Activated CD4-positive, alpha-beta T cell treated with anti-CD3 and anti-CD28 coated beads, Interleukin-2, amount 50 U/mL, for 48 hours (primary cell): Measurements from ENCODE around the gene MAN2A1.
"Not testable (repeated sequence)": the region's sequence is repeated elsewhere in the genome, so short reads cannot be mapped to it uniquely, and the experiment has no call there.

Experiments
- DNase-seq, 2 experiments: peaks; one replicate each; pipeline ENCODE4 v3.0.0-alpha.2; 2020

MAN2A1 gene

DNA sequence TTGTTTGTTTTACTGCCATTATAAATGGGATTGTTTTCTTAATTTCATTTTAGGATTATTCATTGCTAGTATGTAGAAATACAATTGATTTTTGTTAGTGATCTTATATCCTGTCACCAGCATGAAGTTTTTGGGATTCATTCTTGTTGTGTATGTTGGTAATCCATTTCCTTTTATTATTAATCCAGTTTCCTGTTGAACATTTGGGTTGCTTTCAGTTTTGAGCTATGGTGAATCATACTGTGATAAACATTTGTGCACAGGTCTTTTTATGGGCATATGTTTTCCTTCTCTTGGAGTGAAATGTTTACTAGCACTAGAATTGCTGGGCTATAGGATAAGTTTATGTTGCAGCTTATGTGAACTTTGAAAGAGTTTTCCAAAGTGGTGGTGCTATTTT lies 69.6 kb downstream of the MAN2A1 start:
- DNase-seq = no peak

DNA sequence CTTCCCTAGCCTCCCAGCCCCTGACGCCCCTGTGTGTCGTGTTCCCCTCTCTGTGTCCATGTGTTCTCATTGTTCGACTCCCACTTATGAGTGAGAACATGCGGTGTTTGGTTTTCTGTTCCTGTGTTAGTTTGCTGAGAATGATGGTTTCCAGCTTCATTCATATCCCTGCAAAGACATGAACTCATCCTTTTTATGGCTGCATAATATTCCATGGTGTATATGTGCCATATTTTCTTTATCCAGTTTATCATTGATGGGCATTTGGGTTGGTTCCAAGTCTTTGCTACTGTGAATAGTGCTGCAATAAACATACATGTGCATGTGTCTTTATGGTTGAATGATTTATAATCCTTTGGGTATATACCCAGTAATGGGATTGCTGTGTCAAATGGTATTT lies 70.4 kb downstream of the MAN2A1 start:
- DNase-seq = not testable (repeated sequence)

DNA sequence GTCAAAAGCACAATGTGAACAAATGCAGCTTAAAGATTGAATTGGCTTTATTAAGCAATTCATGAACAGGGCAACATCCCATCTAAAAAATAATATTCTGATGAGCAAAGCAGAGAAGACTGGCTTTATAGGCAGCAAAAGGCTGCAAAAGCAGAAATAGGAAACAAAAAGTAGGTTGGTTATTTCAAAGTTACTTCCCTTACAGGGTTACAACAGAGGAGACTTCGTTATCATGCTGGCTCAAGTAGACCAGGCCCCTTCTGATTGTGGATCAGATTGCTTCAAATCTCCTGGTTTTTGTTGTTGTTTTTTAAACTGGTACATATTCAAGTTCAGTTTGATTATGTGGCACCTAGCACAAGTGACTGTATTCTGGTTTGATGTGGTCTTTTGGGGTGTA lies 73.1 kb downstream of the MAN2A1 start:
- no peak for DNase-seq

DNA sequence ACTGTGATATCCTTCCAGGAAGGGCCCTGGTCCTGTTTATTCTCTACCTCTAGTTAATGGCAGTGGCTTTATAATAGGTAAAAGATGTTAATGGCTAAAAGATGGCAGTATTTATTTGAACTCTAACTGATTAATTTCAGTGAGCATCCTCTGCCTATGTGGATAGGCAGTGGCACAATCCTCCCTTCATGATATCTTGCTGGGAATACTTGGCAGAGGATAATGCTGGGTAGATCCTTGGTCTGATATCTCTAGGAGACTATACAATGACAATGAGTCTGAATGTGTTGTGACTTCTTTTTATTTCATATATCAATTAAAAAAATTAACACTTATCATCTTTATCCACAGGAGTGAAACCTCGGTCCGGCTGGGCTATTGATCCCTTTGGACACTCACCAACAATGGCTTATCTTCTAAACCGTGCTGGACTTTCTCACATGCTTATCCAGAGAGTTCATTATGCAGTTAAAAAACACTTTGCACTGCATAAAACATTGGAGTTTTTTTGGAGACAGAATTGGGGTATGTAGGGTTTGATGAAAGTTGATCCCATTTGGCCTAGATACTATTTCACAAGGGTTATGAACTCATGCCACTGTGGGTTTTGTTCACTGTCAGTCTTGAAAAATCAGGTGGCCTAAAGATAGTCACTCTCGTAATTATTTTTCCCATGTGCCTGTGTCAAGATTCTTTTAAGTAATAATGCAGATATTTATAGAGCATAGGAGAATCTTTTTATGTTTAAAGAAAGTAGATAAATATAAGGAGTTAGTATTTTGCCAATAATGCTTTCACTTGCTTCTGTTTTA lies 77.7 kb downstream of the MAN2A1 start:
- DNase-seq = no peak

DNA sequence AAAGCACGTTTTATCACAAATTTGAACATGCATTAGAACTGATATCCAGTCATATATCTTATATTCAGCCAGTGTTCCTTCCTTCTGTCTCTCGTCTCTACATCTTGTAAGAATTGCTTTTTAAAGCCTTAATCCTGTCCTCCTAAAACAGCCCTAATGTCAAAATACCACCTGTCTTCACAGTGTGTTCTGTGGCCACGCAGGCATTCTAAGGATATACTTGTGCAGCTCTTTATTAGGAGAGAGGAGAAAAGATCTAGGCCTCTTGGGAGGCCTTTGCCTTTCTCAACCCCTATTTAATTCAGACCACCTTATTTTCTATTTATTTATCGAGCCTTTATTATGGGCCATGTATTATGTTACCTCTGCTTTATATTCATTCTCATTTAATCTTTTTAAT lies 78.3 kb downstream of the MAN2A1 start:
- DNase-seq = no peak

DNA sequence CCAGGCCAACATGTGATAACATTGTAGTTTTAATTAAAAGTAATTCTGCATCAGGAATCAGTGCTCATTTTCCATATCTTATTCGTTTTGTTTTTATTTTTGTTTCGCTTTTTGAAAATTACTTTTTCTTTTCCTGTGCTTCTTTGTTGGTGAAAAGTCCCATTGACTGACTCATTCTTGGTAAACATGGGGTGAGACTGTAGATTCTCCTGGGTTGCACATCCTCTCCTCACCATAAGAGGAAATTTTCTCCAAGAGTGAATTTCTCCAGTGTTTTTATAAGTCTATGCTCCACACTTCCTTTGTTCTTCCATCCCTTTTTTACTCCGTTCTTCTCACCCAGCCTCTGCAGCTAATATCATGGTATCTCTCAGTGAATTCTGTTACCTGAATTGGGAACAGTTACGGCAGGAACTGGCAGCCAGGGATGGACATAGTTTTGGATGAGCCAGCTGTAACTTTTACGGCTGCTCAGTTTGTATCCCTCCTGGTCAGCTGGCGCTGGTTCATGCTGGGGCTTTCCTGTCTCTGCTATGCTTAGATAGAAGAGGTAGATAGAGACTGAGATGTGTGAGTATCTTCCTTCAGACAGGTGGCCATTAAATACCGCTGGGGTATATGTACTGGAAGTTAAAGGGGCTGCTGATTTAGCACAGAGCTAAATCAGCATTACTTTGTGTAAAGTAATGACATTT lies 80.0 kb downstream of the MAN2A1 start:
- DNase-seq = no peak

DNA sequence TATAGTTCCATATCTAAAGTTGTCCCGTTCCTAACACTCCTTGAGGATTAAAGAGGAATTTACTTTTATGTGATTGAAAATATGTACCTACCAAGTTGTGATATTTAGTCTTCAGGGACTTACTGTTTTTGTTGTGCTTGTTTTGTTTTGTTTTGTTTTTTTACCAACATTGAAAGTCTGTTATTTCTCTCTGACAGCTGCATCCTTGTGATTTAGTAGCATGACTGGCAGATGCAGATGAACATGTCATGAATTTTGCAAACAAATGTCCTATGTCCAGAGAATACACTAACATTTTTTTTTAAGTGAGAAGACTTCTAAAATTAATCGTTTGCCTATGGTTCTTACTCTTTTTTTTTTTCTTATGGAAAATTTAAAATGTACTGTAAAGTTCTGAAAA lies 85.4 kb downstream of the MAN2A1 start:
- no peak for DNase-seq

DNA sequence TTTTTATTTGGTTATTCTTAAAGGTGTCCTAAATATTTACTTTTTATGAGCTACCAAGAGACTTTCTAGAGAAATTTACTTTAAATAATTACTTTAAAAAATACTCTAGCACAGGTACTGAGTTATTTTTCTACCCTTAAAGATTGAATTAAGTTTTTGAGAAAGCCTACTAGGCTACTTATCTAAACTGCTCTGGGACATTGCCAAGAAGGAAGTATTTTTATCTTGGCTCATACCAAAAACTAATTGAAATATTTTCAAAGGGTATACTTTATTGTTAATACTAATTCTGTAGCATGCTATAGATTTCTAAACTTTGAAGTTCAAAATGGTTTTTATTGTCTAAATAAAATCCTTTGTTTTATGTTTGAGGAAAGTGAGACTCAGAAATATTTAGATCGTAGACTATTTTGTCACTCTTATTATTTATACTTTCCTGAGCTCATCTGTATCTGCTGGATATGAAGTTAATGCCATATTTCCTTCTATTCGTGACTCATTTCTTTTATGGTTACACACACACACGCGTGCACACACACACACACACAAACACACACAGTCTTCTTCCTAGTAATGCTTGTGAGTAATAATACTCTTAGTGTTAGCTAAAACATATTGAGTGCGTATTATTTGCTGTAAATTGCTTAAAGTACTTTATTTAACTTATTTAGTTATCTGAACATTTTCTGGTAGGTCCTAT lies 89.5 kb downstream of the MAN2A1 start:
- DNase-seq = no peak

DNA sequence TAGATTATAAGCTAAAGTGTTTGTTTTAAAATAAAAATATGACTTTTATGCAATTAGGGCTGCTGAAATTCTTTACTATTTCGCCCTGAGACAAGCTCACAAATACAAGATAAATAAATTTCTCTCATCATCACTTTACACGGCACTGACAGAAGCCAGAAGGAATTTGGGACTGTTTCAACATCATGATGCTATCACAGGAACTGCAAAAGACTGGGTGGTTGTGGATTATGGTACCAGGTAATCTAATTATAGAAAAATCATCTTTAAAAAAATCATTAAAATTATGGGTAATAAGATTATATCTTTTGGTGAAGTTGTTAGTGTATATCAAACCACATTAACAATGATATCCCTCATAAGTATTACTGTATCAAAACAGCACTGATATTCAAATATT lies 95.0 kb downstream of the MAN2A1 start:
- DNase-seq = no peak

DNA sequence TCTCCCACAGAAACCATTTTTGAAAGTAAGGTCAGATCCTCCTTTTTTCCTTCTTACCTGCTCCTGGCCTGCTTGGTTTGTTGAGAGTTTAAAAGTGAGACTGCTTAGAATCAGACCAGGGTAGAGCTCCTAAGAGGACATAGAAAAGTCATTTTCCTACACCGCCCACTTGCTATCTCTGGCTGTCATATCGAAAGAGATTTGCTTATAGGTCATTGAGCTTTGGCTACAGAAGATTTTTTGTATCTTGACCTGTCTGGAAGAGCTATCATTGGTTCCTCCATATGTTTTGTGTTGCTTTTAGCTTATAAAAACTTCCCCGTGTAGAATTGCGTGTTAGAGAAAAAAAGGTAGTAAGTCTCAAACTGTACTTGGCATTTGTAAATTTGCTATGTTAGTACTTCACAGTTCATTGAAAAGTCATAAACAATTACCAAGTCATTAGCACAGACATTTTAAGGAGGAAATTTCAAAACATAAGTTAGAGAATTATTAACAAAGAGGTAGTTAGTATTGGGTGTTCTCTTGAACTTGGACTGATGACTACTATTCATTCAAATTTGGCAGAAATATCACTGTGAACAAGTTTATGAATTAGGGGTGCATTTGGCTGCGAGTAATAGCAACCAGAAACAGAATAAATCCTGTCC lies 96.6 kb downstream of the MAN2A1 start:
- DNase-seq = no peak

DNA sequence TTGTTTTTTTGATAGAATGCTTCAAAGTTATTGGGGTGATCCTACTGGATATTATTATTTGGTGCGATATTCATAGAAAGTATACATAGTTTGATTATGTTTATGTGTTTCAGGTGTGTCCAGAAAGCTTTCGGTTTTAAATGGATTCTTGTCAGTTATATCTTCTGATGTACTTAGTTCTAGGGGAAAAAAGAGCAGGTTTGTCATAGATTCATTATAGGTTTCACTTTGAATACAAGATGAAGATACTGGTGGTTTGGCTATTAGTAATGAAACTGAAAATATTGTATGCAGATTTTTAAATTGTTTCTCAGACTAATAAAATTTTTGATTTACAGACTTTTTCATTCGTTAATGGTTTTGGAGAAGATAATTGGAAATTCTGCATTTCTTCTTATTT lies 98.9 kb downstream of the MAN2A1 start:
- DNase-seq = no peak

DNA sequence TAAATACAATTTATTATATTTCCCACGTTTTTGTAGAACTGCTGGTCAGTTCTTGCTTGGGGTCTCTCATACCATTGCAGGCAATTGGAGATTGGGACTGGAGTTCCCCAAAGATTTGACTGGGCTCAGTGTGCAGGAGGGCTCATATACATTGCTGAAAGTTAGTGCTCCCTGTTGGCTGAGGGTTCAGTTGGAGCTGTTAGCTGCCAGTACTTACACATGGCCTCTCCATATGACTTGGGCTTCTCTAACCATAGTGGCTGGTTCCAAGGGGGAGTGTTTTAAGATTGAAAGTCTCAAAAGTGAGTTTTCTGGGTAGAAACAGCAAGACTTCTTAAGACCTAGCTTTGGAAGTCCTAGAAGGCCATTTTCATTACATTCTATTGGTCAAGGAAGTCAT lies 102.9 kb downstream of the MAN2A1 start:
- DNase-seq = no peak

DNA sequence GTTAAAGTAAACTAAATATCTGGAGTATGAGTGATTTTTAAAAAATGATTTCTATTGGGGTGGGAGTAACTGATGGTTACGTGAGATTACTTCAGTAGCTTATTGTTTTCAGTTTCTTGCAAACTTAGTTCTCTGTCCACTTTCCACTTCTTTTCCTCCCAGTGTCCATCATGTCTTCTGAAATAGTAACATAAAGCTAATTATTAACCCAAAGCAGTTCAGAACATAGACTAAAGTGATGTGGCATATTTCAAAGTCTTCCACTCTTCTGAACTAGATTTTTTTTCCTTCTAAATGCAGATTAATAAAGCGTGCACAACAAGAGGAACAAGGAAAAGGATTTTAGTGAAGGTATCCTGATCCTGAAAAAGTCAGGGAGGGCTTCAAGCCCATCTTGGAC lies 114.1 kb downstream of the MAN2A1 start:
- no peak for DNase-seq

DNA sequence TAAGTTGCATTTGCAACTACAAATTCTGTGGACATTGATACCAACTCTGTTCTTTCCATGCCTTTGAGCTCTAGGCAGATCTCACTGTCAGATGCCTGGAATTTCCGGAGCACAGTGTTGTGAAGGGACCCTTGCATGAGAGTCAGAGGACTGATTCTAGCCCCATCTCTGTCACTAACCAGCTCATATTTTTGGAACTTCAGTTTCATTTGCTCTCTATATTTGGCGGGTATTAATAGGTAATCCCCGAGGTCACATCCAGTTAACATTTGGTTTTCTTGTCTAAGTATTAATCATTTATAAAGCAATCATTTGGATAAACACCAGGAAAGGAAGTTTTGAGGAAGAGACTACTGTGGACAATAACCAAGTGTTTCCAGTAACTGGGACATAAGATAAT lies 115.7 kb downstream of the MAN2A1 start:
- DNase-seq = no peak

DNA sequence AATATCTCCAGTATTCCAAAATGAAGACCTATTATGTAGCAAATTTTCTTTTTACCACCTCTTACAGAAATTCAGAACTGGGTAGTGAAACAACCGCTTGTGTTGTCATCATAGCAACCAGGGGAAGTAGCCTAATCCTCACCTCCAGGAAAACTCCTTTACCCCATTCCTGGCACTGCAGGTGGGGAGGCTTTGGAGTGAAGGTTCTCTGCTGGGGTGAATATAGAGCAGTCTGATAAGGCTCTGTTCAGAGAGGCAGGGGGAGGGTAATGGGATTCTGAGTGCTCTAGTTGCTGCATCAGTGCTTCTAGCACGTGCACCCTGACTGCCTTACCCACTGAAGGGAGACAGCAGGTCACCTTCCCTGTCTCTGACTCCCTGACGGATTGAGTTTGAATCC lies 116.2 kb downstream of the MAN2A1 start:
- no peak for DNase-seq

DNA sequence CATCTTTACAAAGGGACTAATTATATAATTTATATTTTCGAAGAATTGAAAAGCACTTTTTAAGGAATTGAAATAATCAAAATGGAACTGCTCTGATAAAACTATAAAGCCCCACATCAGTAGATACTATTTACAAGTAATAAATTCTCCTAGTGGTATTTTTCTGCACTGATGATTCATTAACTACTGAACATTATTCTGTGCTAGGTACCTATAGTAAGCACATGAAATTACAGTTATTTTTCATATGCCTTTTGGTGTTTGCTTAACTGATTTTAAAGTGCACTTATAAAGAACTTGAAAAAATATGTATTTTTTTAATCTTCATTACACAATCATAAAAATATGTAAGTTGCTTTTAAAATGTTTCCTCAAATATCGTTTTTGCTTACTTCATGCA lies 123.0 kb downstream of the MAN2A1 start:
- no peak for DNase-seq

DNA sequence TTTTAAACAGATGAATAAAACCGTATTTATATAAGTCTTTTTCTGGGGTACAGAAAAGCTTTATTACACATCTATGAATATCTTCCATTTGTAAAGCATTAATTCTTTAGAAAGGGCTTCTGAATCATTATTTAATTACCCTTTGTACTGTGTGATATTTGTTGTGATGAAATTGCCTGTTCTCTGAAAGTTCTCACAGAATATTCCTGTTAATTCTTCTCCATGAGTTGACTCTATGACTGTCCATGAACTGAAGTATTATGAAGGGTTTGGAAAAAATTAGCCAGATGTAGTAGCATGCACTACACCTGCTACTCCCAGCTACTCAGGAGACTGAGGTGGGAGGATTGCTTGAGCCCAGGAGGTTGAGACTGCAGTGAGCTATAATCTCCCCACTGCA lies 127.0 kb downstream of the MAN2A1 start:
- no peak for DNase-seq

DNA sequence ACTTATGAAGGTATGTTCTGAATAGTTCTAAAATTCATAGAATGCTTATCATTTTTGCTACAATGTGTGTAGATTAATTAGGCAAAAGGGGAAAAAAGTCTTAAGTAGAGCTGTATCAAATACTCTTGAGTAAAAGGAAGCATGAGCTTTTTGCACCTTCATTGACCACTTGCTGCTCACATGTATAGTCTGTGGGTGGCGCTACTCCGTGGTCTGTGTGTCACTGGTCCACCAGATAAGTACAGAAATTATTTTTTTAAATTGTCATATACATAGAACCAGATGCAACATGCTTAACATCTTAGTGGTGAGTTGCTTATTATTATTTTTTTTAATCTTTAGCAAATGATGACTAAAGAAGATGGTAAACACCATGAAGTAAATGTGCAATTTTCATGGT lies 130.2 kb downstream of the MAN2A1 start:
- no peak for DNase-seq

DNA sequence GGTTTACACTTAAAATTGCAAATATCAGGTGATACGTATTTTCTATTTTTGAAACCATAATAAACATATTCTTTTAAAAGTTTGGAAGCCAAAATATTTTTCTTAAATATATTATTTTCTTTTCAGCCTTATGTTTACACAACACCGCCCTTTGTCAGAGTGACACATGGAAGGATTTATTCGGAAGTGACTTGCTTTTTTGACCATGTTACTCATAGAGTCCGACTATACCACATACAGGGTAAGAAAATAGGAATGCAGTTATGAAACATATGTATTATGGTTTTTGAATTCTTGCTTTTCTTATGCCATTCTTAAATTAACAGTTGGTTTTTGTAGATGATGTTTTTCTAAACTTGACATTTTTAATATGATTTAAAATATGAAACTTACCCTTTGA lies 133.9 kb downstream of the MAN2A1 start:
- DNase-seq = no peak

DNA sequence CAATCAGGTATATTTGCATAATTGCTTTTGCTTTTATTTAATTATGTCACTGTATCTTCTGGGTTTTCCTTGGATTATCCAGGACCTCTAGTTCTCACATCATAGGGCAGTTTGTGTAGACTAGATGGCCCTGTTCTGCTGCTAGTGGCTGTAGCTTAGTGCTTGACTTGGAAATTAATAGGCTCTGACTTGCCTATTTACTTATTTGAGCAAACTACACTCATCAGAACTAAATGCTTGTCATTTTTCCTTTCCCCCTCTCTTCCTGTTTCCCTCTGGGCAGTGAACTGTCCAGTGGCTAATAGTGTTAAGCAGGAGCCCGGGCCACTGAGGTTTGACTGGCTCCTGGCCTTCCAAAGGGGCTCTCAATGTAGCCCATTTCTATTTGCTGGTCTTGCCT lies 135.7 kb downstream of the MAN2A1 start:
- DNase-seq = no peak

DNA sequence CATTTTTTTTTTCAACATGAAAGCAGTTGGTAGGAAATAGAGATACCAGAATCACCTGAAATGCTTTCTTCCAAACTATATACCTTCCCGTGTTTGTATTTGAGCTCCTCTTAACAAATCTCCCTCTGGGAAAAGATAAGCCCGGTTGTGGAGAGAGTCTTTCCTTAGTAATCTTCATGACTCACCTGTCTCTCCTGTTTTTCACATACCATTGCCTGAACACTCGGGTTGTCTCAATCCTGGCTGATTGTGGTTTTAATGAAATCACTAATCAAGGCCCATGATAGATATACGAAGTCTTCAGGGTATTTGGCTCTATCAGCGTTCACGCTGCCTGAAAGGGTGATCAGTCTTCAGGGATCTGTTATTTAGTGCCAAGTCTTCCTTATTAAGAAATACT lies 136.7 kb downstream of the MAN2A1 start:
- DNase-seq = no peak

DNA sequence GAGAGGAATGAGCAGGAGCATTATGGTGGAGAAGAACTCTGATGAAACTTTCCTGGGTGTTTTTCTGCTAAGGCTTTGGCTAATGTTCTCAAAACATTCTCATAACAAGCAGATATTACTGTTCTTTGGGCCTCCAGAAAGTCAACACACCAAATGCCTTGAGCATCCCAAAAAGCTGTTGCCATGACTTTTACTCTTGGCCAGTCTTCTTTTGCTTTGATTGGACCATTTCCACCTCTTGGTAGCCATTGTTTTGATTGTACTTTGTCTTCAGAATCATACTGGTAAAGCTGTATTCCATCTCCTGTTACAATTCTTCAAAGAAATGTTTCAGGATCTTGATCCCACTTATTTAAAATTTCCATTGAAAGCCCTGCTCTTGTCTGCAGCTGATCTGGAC lies 139.6 kb downstream of the MAN2A1 start:
- DNase-seq = no peak

DNA sequence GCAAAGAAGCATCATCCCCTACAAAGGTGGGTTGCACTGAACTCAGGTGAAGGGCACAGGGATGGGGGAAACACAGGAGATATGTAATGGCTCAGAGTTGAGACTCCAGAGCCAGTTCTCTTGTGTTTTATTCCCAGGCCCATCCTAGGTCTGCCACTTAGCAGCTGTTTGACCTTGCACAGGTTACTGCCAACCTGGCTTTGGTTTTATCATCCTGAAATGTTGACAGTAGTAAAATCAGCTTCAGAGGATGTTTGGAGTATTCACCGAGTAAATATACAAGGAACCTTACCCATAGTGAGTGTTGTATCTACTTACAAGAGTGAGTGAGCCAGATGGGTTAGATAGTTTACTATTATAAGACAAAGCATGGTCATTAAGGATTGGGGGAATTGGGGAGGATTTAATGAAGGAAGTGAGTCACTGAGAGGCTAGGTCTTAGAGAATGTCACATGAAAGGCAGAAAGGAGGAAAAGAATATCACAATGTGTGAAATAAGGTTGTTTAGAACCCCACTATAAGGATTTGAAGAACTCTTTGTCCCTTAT lies 141.3 kb downstream of the MAN2A1 start:
- DNase-seq = no peak
